ENCODE data around the gene SNX24.

The SNX24 gene

GRCh38 chr5:122879076-122879475, 33.7 kb downstream of the SNX24 start:
- no peak overlapping the region for H3K4me3 ChIP-seq (replicated peaks; ENCODE audit: low read depth, low read length)
- no peak for DNase-seq (ENCODE audit: extremely low read depth, low read depth)
- no peak for TF ChIP-seq CTCF (IDR thresholded peaks at IDR 0.05; ENCODE audit: low read depth, low read length, missing control alignments)

- H3K4me3 ChIP-seq (replicated peaks; ENCODE audit: low read depth, low read length), result no peak overlapping the region
- no peak for TF ChIP-seq CTCF (IDR thresholded peaks at IDR 0.05; ENCODE audit: low read depth, low read length, missing control alignments)
- DNase-seq (ENCODE audit: extremely low read depth, low read depth), result no peak
Measured at GRCh38 chr5:122880170-122880689, 34.8 kb downstream of the SNX24 start.

GRCh38 chr5:122880749-122881148, 35.3 kb downstream of the SNX24 start:
- no peak for TF ChIP-seq CTCF (IDR thresholded peaks at IDR 0.05; ENCODE audit: low read depth, low read length, missing control alignments)
- no peak overlapping the region for H3K4me3 ChIP-seq (replicated peaks; ENCODE audit: low read depth, low read length)
- DNase-seq (ENCODE audit: extremely low read depth, low read depth), result no peak

- DNase-seq (ENCODE audit: extremely low read depth, low read depth), result no peak
- no peak overlapping the region for H3K4me3 ChIP-seq (replicated peaks; ENCODE audit: low read depth, low read length)
- TF ChIP-seq CTCF (IDR thresholded peaks at IDR 0.05; ENCODE audit: low read depth, low read length, missing control alignments), result no peak
Measured at GRCh38 chr5:122882831-122883230, 37.4 kb downstream of the SNX24 start.

GRCh38 chr5:122885045-122885517, 39.7 kb downstream of the SNX24 start:
- no peak for TF ChIP-seq CTCF (IDR thresholded peaks at IDR 0.05; ENCODE audit: low read depth, low read length, missing control alignments)
- H3K4me3 ChIP-seq (replicated peaks; ENCODE audit: low read depth, low read length), result no peak overlapping the region
- no peak for DNase-seq (ENCODE audit: extremely low read depth, low read depth)

- TF ChIP-seq CTCF (IDR thresholded peaks at IDR 0.05; ENCODE audit: low read depth, low read length, missing control alignments), result no peak
- no peak for DNase-seq (ENCODE audit: extremely low read depth, low read depth)
- no peak overlapping the region for H3K4me3 ChIP-seq (replicated peaks; ENCODE audit: low read depth, low read length)
Measured at GRCh38 chr5:122885891-122886290, 40.5 kb downstream of the SNX24 start.

- no peak for DNase-seq (ENCODE audit: extremely low read depth, low read depth)
- TF ChIP-seq CTCF (IDR thresholded peaks at IDR 0.05; ENCODE audit: low read depth, low read length, missing control alignments), result no peak
- H3K4me3 ChIP-seq (replicated peaks; ENCODE audit: low read depth, low read length), result no peak overlapping the region
Measured at GRCh38 chr5:122895141-122895540, 49.7 kb downstream of the SNX24 start.

All from HFF-Myc (cell line).